Mucosa of stomach (tissue), 1 donor: ENCODE measurements around the gene ETNK2.
A peak's percentile ranks its signal among the peaks of the same experiment; 100 is the strongest.
"Not testable (repeated sequence)": the region's sequence is repeated elsewhere in the genome, so short reads cannot be mapped to it uniquely, and the experiment has no call there.

ENCODE experiments used
- H3K27me3 ChIP-seq: one replicate; pipeline ENCODE4 v1.7.0; 2013; ENCODE audit warnings: mild to moderate bottlenecking, low read length; ENCODE audit not compliant: control insufficient read depth, insufficient read depth
- H3K36me3 ChIP-seq: one replicate; pipeline ENCODE4 v1.7.0; 2013; ENCODE audit warnings: low read length; ENCODE audit not compliant: control insufficient read depth, insufficient read depth
- H3K4me1 ChIP-seq: one replicate; pipeline ENCODE4 v1.7.0; 2013; ENCODE audit warnings: mild to moderate bottlenecking, low read length; ENCODE audit not compliant: control insufficient read depth, insufficient read depth
- H3K4me3 ChIP-seq: one replicate; pipeline ENCODE4 v1.7.0; 2013; ENCODE audit warnings: low read length
- H3K9ac ChIP-seq: one replicate; pipeline ENCODE4 v1.7.0; 2013; ENCODE audit warnings: mild to moderate bottlenecking, low read length, moderate library complexity
- H3K9me3 ChIP-seq: one replicate; pipeline ENCODE4 v1.7.0; 2013; ENCODE audit warnings: mild to moderate bottlenecking, low read length, moderate library complexity; ENCODE audit not compliant: control insufficient read depth
- donor health status: Pancreatic carcinoma.

Gene ETNK2

GRCh38 chr1:204098683-204099082 lies 53.2 kb downstream of the ETNK2 start:
- H3K9ac ChIP-seq: no peak overlapping the region
- no peak overlapping the region for H3K4me3 ChIP-seq
- no peaks in the 10 kb centered on the region for H3K9me3 ChIP-seq
- H3K36me3 ChIP-seq: no peaks in the 10 kb centered on the region
- peaks cover 38% of the 10 kb centered on the region for H3K4me1 ChIP-seq
- no peaks in the 10 kb centered on the region for H3K27me3 ChIP-seq

GRCh38 chr1:204096931-204097330 lies 54.9 kb downstream of the ETNK2 start:
- Histone ChIP-seq H3K4me3 (no peak overlapping the region), H3K4me1 (peaks cover 38% of the 10 kb centered on the region), H3K9ac (no peak overlapping the region), H3K36me3 (no peaks in the 10 kb centered on the region), H3K9me3 (no peaks in the 10 kb centered on the region), H3K27me3 (no peaks in the 10 kb centered on the region)

DNA sequence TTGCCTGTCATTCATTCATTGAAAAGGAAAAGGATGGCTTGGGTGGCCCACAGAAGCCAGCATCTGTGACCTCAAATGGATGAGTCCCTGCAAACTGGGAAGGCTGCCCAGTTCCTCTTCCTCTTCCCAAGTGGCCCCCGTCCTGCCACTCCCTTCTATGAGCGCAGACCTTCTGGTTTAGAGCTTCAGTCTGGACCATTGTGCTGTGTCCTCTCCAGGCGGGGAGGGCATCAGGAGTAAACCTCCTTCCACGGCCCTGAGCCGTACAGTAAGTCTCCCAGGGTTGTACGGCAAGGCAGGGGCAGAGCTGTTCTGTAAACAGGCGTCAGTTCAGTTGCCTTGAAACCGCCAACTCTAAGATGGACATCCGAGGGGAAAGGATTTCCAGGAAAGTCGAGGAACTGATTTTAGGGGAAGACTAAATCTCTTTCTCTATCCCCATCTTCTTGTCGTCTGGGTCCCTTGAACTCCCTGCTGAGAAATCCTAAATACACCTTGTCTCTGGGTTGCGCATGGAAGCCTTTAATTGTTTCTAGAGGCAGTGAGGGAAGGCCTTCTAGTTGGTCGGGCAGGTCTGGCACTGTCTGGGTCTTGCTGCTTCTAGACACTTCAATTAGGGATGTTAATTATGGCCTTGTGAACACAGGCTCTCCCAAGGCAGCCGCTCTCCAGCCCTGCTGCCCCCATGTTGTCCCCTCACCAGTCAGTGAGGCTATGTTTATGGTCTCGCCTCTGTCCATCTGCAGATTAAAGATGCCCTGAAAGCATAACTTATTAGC lies 56.8 kb downstream of the ETNK2 start:
- no peaks in the 10 kb centered on the region for H3K9me3 ChIP-seq
- no peaks in the 10 kb centered on the region for H3K36me3 ChIP-seq
- H3K27me3 ChIP-seq: no peaks in the 10 kb centered on the region
- H3K9ac ChIP-seq: no peak overlapping the region
- no peak overlapping the region for H3K4me3 ChIP-seq
- peaks cover 32% of the 10 kb centered on the region for H3K4me1 ChIP-seq

GRCh38 chr1:204094313-204094729 lies 57.5 kb downstream of the ETNK2 start:
- Histone ChIP-seq H3K27me3 (no peaks in the 10 kb centered on the region), H3K4me3 (no peak overlapping the region), H3K9ac (no peak overlapping the region), H3K36me3 (no peaks in the 10 kb centered on the region), H3K9me3 (no peaks in the 10 kb centered on the region), H3K4me1 (peaks cover 36% of the 10 kb centered on the region)

DNA sequence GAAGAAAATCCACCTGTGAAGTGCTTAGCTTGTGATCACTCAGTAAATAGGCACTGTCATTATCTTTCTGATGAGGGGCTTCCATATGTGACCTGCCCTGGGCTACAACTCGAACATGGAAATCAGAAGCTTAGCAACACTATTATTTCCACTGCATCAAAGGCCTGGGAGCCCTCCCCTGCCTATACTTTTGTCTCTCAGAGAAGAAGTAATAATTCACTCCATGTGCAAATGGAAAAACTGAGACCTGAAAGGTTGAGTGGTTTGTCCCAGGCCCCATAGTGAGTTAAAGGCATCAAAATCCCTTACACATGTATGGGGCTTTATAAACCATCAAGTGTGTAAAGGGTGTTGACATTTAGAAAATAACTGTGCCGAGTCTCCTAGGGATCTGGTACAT lies 58.1 kb downstream of the ETNK2 start:
- H3K4me1 ChIP-seq: peaks cover 41% of the 10 kb centered on the region
- no peaks in the 10 kb centered on the region for H3K27me3 ChIP-seq
- H3K36me3 ChIP-seq: no peaks in the 10 kb centered on the region
- peak overlapping the region; percentile 12 for H3K9ac ChIP-seq
- H3K9me3 ChIP-seq: no peaks in the 10 kb centered on the region
- H3K4me3 ChIP-seq: no peak overlapping the region

- Histone ChIP-seq H3K4me3 (no peak overlapping the region), H3K9ac (peak overlapping the region; percentile 12), H3K36me3 (no peaks in the 10 kb centered on the region), H3K4me1 (peaks cover 45% of the 10 kb centered on the region), H3K27me3 (no peaks in the 10 kb centered on the region), H3K9me3 (no peaks in the 10 kb centered on the region)
Observed at GRCh38 chr1:204093421-204093717, 58.5 kb downstream of the ETNK2 start.

GRCh38 chr1:204092632-204093420 lies 59.0 kb downstream of the ETNK2 start:
- Histone ChIP-seq H3K9me3 (no peaks in the 10 kb centered on the region), H3K9ac (peak overlapping the region; percentile 12), H3K36me3 (no peaks in the 10 kb centered on the region), H3K4me3 (no peak overlapping the region), H3K27me3 (no peaks in the 10 kb centered on the region), H3K4me1 (peaks cover 49% of the 10 kb centered on the region)

DNA sequence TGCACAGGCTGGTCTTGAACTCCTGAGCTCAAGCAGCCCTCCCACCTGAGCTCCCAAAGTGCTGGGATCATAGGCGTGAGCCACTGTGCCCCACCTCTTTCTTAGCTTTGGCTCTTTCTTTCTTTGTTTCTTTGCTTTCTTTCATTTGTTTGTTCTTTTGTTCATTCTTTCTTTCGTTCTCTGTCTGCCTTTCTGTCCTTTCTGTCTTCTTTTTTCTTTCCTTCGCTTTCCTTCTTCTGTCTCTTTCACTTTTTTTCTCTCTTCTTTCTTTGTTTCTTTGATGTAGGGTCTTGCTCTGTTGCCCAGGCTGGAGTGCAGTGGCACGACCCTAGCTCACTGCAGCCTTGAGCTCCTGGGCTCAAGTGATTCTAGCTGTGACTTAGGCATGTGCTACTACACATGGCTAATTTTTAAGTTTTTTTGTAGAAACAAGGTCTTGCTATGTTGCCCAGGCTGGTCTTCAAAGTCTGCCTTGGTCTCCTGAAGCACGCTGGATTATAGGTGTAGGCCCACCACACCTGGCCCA lies 60.0 kb downstream of the ETNK2 start:
- peaks cover 53% of the 10 kb centered on the region for H3K4me1 ChIP-seq
- H3K27me3 ChIP-seq: no peaks in the 10 kb centered on the region
- no peak overlapping the region for H3K4me3 ChIP-seq
- H3K9me3 ChIP-seq: no peaks in the 10 kb centered on the region
- no peak overlapping the region for H3K9ac ChIP-seq
- H3K36me3 ChIP-seq: no peaks in the 10 kb centered on the region

- Histone ChIP-seq H3K27me3 (no peaks in the 10 kb centered on the region), H3K9ac (no peak overlapping the region), H3K36me3 (no peaks in the 10 kb centered on the region), H3K9me3 (no peaks in the 10 kb centered on the region), H3K4me1 (peaks cover 53% of the 10 kb centered on the region), H3K4me3 (no peak overlapping the region)
Observed at GRCh38 chr1:204091066-204091465, 60.8 kb downstream of the ETNK2 start.

DNA sequence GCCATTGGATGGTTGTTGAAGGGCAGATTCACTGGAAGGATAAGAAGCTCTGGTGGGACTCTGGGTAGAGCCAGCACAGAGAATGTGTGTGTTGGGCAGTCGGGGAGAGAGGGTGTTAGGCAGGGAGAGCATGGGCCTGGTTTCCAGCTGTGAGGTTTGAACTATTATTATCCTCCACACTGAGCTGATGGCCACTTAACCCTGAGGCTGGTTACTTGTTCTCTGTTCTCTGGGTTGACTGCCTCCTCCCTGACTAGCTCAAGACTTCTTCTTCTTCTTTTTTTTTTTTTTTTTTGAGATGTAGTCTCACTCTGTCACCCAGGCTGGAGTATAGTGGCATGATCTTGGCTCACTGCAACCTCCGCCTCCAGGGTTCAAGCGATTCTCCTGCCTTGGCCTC lies 61.7 kb downstream of the ETNK2 start:
- peaks cover 56% of the 10 kb centered on the region for H3K4me1 ChIP-seq
- not testable (repeated sequence) for H3K4me3 ChIP-seq, H3K9ac ChIP-seq, H3K36me3 ChIP-seq, H3K9me3 ChIP-seq, H3K27me3 ChIP-seq

DNA sequence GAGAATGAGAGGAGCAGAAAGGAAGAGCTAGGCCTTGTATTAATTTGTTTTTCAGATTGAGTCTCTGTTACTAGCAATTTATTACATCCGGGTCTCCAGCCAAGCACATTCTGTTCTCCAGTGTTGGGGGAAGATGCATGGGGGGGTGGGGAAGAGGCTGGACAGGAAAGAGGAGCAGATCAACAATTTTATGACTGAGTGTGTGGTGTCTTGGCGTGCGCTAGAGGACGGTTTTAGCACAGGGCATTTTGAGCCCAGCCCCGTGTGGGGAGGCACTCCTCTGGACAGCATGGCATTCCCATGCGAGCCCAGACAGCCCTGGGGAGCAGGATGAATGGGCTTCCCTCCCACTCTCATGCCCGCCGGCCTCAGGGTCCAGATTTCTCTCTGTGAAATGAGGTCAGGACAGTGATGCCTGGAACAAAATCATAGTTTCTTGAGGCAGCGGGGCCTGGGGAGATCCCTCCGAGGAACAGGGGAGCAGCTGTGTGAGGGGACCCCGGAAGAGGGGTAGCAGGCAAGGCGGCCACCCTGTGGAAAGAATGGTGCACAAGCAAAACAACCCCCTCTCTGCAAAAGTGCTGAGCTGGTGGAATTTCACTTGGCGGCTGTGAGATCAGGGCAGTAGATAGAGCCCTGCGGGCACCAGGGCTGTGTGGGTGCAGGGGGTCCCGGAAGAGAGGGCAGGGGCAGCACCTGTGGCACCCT lies 62.6 kb downstream of the ETNK2 start:
- Histone ChIP-seq H3K9ac (peak overlapping the region; percentile 14), H3K4me3 (no peak overlapping the region), H3K9me3 (no peaks in the 10 kb centered on the region), H3K4me1 (peaks cover 65% of the 10 kb centered on the region), H3K36me3 (no peaks in the 10 kb centered on the region), H3K27me3 (no peaks in the 10 kb centered on the region)

DNA sequence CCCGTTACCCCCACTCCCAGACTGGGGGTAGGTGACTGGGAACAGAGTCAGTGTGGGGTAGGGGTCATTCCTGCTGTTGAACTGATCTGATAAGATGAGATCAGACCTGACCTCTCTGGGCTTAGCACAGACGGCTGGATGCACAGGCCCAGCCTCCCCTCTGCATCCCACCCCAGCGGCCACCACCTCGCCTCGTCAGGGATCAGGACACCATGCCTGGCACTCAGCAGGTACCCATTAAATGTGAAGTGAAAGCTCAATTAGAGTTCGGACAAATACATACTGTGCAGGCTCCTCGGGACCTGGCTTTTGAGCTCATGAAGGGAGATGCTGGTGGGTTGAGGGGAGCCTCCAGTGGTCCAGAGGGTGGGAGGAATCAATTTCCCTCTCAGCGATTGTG lies 63.2 kb downstream of the ETNK2 start:
- H3K36me3 ChIP-seq: no peaks in the 10 kb centered on the region
- peak overlapping the region; percentile 14 for H3K9ac ChIP-seq
- peaks cover 67% of the 10 kb centered on the region for H3K4me1 ChIP-seq
- H3K27me3 ChIP-seq: no peaks in the 10 kb centered on the region
- no peak overlapping the region for H3K4me3 ChIP-seq
- no peaks in the 10 kb centered on the region for H3K9me3 ChIP-seq
